Fibroblast of skin of back (primary cell): Measurements from ENCODE around the gene FPR2.
"Not testable (repeated sequence)": the region's sequence is repeated elsewhere in the genome, so short reads cannot be mapped to it uniquely, and the experiment has no call there.

Source experiments
- DNase-seq: peaks from one replicate; pipeline ENCODE4 v3.0.0-alpha.2; 2013

Gene FPR2

GRCh38 chr19:51805396-51805795, 44.4 kb downstream of the FPR2 start:
- not testable (repeated sequence) for DNase-seq

- DNase-seq: not testable (repeated sequence)
Observed at GRCh38 chr19:51806571-51806970, 45.6 kb downstream of the FPR2 start.

GRCh38 chr19:51807111-51807701, 46.2 kb downstream of the FPR2 start:
- peak; percentile 25 for DNase-seq

- DNase-seq: no peak
Observed at GRCh38 chr19:51807925-51808324, 46.9 kb downstream of the FPR2 start.

- peak; percentile 47 for DNase-seq
Observed at GRCh38 chr19:51808333-51808986, 47.5 kb downstream of the FPR2 start.

GRCh38 chr19:51809787-51810186, 48.8 kb downstream of the FPR2 start:
- no peak for DNase-seq

GRCh38 chr19:51810223-51810622, 49.2 kb downstream of the FPR2 start:
- DNase-seq: no peak

GRCh38 chr19:51811344-51811743, 50.4 kb downstream of the FPR2 start:
- DNase-seq: no peak

- no peak for DNase-seq
Observed at GRCh38 chr19:51815043-51815442, 54.1 kb downstream of the FPR2 start.

GRCh38 chr19:51816711-51817110, 55.7 kb downstream of the FPR2 start:
- DNase-seq: no peak

- DNase-seq: no peak
Observed at GRCh38 chr19:51820011-51820410, 59.0 kb downstream of the FPR2 start.
